ENCODE results near the gene KCNA4. TPM values are rescaled to one million over a fixed set of nuclear protein-coding genes. Genes with fewer than 3 reads are reported as not detected.
"Not testable (repeated sequence)": the region's sequence is repeated elsewhere in the genome, so short reads cannot be mapped to it uniquely, and the experiment has no call there.

The KCNA4 gene
- not detected in 2 replicates for total RNA-seq (2012; rRNA removed)

- Histone ChIP-seq H3K36me3 (ENCODE audit: insufficient read depth, low read length) (no peaks in the 10 kb centered on the region), H3K4me2 (ENCODE audit: low read length) (no peak within 1 kb of the TSS), H3K27me3 (ENCODE audit: control insufficient read depth, insufficient read depth, low read length) (peaks cover 20% of the 10 kb centered on the region), H3K4me1 (ENCODE audit: control insufficient read depth, insufficient read depth, low read length) (no peaks in the 10 kb centered on the region), H3K4me3 (ENCODE audit: low read length) (no peak within 1 kb of the TSS), H3K9me3 (replicated peaks; ENCODE audit: low read length) (no peaks in the 10 kb centered on the region), H3K9ac (ENCODE audit: low read depth, low read length) (no peak within 1 kb of the TSS)
Measured at GRCh38 chr11:30016588-30017363, at the start of gene KCNA4. Gene KCNA4 (minus strand): TSS chr11:30017030. CDS start chr11:30012678, 4,352 bp downstream.

DNA sequence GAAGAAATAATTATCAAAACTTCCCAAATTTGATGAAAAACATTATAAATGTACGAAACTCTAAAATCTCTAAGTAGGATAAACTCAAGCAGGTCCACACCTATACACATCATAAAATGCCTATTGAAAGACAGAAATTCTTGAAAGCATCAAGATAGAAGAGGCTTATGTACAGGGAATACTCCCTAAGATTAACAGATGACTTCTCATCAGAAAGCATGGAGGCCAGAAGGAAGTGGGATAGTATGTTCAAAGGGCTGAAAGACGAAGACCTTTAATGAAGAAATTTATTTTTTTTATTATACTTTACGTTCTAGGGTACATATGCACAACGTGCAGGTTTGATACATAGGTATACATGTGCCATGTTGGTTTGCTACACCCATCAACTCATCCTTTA is 45.3 kb upstream of the KCNA4 start:
- Histone ChIP-seq H3K9me3 (replicated peaks; ENCODE audit: low read length) (peaks cover 11% of the 10 kb centered on the region), H3K27me3 (ENCODE audit: control insufficient read depth, insufficient read depth, low read length) (no peaks in the 10 kb centered on the region), H3K4me3 (ENCODE audit: low read length) (no peak overlapping the region), H3K4me2 (ENCODE audit: low read length) (no peak overlapping the region), H3K9ac (ENCODE audit: low read depth, low read length) (no peak overlapping the region), H3K4me1 (ENCODE audit: control insufficient read depth, insufficient read depth, low read length) (no peaks in the 10 kb centered on the region), H3K36me3 (ENCODE audit: insufficient read depth, low read length) (no peaks in the 10 kb centered on the region)

- H3K36me3 ChIP-seq (ENCODE audit: insufficient read depth, low read length), result no peaks in the 10 kb centered on the region
- H3K4me3 ChIP-seq (ENCODE audit: low read length), result no peak overlapping the region
- H3K27me3 ChIP-seq (ENCODE audit: control insufficient read depth, insufficient read depth, low read length), result no peaks in the 10 kb centered on the region
- no peaks in the 10 kb centered on the region for H3K4me1 ChIP-seq (ENCODE audit: control insufficient read depth, insufficient read depth, low read length)
- no peak overlapping the region for H3K4me2 ChIP-seq (ENCODE audit: low read length)
- peaks cover 11% of the 10 kb centered on the region for H3K9me3 ChIP-seq (replicated peaks; ENCODE audit: low read length)
- no peak overlapping the region for H3K9ac ChIP-seq (ENCODE audit: low read depth, low read length)
Measured at GRCh38 chr11:30059172-30059815, 42.5 kb upstream of the KCNA4 start.

GRCh38 chr11:30049214-30049613 is 32.4 kb upstream of the KCNA4 start:
- Histone ChIP-seq H3K27me3 (ENCODE audit: control insufficient read depth, insufficient read depth, low read length) (no peaks in the 10 kb centered on the region), H3K4me3 (ENCODE audit: low read length) (no peak overlapping the region), H3K4me1 (ENCODE audit: control insufficient read depth, insufficient read depth, low read length) (no peaks in the 10 kb centered on the region), H3K4me2 (ENCODE audit: low read length) (no peak overlapping the region), H3K9ac (ENCODE audit: low read depth, low read length) (no peak overlapping the region), H3K36me3 (ENCODE audit: insufficient read depth, low read length) (no peaks in the 10 kb centered on the region), H3K9me3 (replicated peaks; ENCODE audit: low read length) (peaks cover 8% of the 10 kb centered on the region)

GRCh38 chr11:30046578-30046945 is 29.7 kb upstream of the KCNA4 start:
- Histone ChIP-seq H3K4me3 (ENCODE audit: low read length) (no peak overlapping the region), H3K36me3 (ENCODE audit: insufficient read depth, low read length) (no peaks in the 10 kb centered on the region), H3K4me2 (ENCODE audit: low read length) (no peak overlapping the region), H3K4me1 (ENCODE audit: control insufficient read depth, insufficient read depth, low read length) (no peaks in the 10 kb centered on the region), H3K9ac (ENCODE audit: low read depth, low read length) (no peak overlapping the region), H3K27me3 (ENCODE audit: control insufficient read depth, insufficient read depth, low read length) (no peaks in the 10 kb centered on the region), H3K9me3 (replicated peaks; ENCODE audit: low read length) (peaks cover 8% of the 10 kb centered on the region)

GRCh38 chr11:30045921-30046577 is 29.2 kb upstream of the KCNA4 start:
- Histone ChIP-seq H3K4me1 (ENCODE audit: control insufficient read depth, insufficient read depth, low read length) (no peaks in the 10 kb centered on the region), H3K9ac (ENCODE audit: low read depth, low read length) (no peak overlapping the region), H3K27me3 (ENCODE audit: control insufficient read depth, insufficient read depth, low read length) (no peaks in the 10 kb centered on the region), H3K36me3 (ENCODE audit: insufficient read depth, low read length) (no peaks in the 10 kb centered on the region), H3K9me3 (replicated peaks; ENCODE audit: low read length) (peaks cover 8% of the 10 kb centered on the region), H3K4me2 (ENCODE audit: low read length) (no peak overlapping the region), H3K4me3 (ENCODE audit: low read length) (no peak overlapping the region)

DNA sequence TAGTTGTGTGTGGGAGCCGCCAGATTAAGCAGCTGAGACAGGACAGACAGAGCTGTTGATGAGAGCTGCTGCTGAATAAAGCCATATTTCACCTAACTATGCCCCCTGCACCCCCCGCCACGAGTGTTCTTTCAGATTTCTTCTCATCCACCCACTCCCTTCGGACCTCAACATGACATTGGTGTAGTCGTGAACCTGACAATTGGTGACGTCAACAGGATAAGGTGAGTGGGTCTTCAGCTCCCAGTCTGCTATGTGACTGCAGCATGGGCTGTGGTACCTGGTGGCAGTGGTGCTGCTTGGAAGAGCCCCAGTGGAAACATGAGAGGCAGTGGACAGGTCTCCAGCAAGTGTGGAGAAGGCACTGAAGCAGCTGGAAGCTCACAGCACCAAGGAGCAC is 28.3 kb upstream of the KCNA4 start:
- no peak overlapping the region for H3K4me3 ChIP-seq (ENCODE audit: low read length)
- no peaks in the 10 kb centered on the region for H3K27me3 ChIP-seq (ENCODE audit: control insufficient read depth, insufficient read depth, low read length)
- H3K36me3 ChIP-seq (ENCODE audit: insufficient read depth, low read length), result no peaks in the 10 kb centered on the region
- peaks cover 8% of the 10 kb centered on the region for H3K9me3 ChIP-seq (replicated peaks; ENCODE audit: low read length)
- no peak overlapping the region for H3K4me2 ChIP-seq (ENCODE audit: low read length)
- no peaks in the 10 kb centered on the region for H3K4me1 ChIP-seq (ENCODE audit: control insufficient read depth, insufficient read depth, low read length)
- H3K9ac ChIP-seq (ENCODE audit: low read depth, low read length), result no peak overlapping the region

DNA sequence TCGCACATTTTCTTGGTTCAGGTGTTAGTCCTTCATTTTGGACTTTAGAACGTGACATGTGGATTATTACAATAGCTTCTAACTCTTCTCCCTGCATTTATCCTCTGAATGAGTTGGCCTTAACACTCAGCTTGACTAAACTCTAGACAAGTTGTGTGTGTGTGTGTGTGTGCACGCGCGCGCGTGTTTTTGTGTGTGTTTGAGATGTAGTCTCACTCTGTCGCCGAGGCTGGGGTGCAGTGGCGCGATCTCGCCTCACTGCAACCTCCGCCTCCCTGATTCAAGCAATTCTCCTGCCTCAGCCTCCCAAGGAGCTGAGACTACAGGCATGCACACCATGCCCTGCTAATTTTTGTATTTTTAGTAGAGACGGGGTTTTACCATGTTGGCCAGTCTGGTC is 24.3 kb upstream of the KCNA4 start:
- Histone ChIP-seq H3K9me3 (replicated peaks; ENCODE audit: low read length) (peaks cover 6% of the 10 kb centered on the region), H3K4me1 (ENCODE audit: control insufficient read depth, insufficient read depth, low read length) (no peaks in the 10 kb centered on the region), H3K27me3 (ENCODE audit: control insufficient read depth, insufficient read depth, low read length) (no peaks in the 10 kb centered on the region), H3K36me3 (ENCODE audit: insufficient read depth, low read length) (no peaks in the 10 kb centered on the region), H3K4me2 (ENCODE audit: low read length) (no peak overlapping the region), H3K9ac (ENCODE audit: low read depth, low read length) (no peak overlapping the region), H3K4me3 (ENCODE audit: low read length) (no peak overlapping the region)

DNA sequence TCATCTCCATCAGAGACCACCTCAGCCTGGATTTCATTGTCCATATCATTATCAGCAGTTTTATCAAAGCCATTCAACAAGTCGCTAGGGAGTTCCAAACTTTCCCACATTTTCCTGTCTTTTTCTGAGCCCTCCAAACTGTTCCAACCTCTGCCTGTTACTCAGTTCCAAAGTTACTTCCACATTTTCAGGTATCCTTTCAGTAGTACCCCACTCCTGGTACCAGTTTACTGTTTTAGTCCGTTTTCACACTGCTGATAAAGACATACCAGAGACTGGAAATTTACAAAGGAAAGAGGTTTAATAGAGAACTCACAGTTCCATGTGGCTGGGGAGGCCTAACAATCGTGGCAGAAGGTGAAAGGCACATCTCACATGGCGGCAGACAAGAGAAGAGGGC is 17.9 kb upstream of the KCNA4 start:
- not testable (repeated sequence) for H3K27me3 ChIP-seq (ENCODE audit: control insufficient read depth, insufficient read depth, low read length); H3K4me1 ChIP-seq (ENCODE audit: control insufficient read depth, insufficient read depth, low read length); H3K9me3 ChIP-seq (replicated peaks; ENCODE audit: low read length); H3K9ac ChIP-seq (ENCODE audit: low read depth, low read length); H3K36me3 ChIP-seq (ENCODE audit: insufficient read depth, low read length); H3K4me3 ChIP-seq (ENCODE audit: low read length); H3K4me2 ChIP-seq (ENCODE audit: low read length)

- H3K4me2 ChIP-seq (ENCODE audit: low read length); H3K4me3 ChIP-seq (ENCODE audit: low read length); H3K27me3 ChIP-seq (ENCODE audit: control insufficient read depth, insufficient read depth, low read length); H3K36me3 ChIP-seq (ENCODE audit: insufficient read depth, low read length); H3K9ac ChIP-seq (ENCODE audit: low read depth, low read length); H3K9me3 ChIP-seq (replicated peaks; ENCODE audit: low read length); H3K4me1 ChIP-seq (ENCODE audit: control insufficient read depth, insufficient read depth, low read length): not testable (repeated sequence)
Measured at GRCh38 chr11:30034166-30034565, 17.3 kb upstream of the KCNA4 start.

- Histone ChIP-seq H3K9ac (ENCODE audit: low read depth, low read length) (no peak overlapping the region), H3K4me1 (ENCODE audit: control insufficient read depth, insufficient read depth, low read length) (no peaks in the 10 kb centered on the region), H3K27me3 (ENCODE audit: control insufficient read depth, insufficient read depth, low read length) (no peaks in the 10 kb centered on the region), H3K36me3 (ENCODE audit: insufficient read depth, low read length) (no peaks in the 10 kb centered on the region), H3K4me3 (ENCODE audit: low read length) (no peak overlapping the region), H3K4me2 (ENCODE audit: low read length) (no peak overlapping the region), H3K9me3 (replicated peaks; ENCODE audit: low read length) (no peaks in the 10 kb centered on the region)
Measured at GRCh38 chr11:30025396-30026139, 8.7 kb upstream of the KCNA4 start.
